ENCODE data around the gene UBE2O. TPM values are rescaled to one million over a fixed set of nuclear protein-coding genes. Genes with fewer than 3 reads are reported as not detected.

The UBE2O gene
- total RNA-seq, 2 donors from 2014 or later: 19.5 to 21.8 TPM

GRCh38 chr17:76381633-76382350, 71.2 kb downstream of the UBE2O start:
- no peak for DNase-seq (ENCODE audit: low spot score)
- Histone ChIP-seq H3K36me3 (no peaks in the 10 kb centered on the region), H3K4me3 (no peak overlapping the region), H3K27ac (peak overlapping the region; percentile 87 to 94), H3K4me1 (peaks cover 0 to 38% of the 10 kb centered on the region in 2 donors), H3K27me3 (no peaks in the 10 kb centered on the region), H3K9me3 (no peaks in the 10 kb centered on the region)
- no peak for TF ChIP-seq CTCF (IDR thresholded peaks at IDR 0.05)

- Histone ChIP-seq H3K4me1 (peaks cover 0 to 39% of the 10 kb centered on the region in 2 donors), H3K9me3 (no peaks in the 10 kb centered on the region), H3K27me3 (no peaks in the 10 kb centered on the region), H3K27ac (no peak overlapping the region), H3K4me3 (no peak overlapping the region), H3K36me3 (no peaks in the 10 kb centered on the region)
- DNase-seq (ENCODE audit: low spot score): no peak
- no peak for TF ChIP-seq CTCF (IDR thresholded peaks at IDR 0.05)
These were observed 73.1 kb downstream of the UBE2O start for GRCh38 chr17:76379646-76380376.

GRCh38 chr17:76379275-76379641, 73.7 kb downstream of the UBE2O start:
- no peak overlapping the region for H3K27ac ChIP-seq
- no peak for DNase-seq (ENCODE audit: low spot score)

DNA sequence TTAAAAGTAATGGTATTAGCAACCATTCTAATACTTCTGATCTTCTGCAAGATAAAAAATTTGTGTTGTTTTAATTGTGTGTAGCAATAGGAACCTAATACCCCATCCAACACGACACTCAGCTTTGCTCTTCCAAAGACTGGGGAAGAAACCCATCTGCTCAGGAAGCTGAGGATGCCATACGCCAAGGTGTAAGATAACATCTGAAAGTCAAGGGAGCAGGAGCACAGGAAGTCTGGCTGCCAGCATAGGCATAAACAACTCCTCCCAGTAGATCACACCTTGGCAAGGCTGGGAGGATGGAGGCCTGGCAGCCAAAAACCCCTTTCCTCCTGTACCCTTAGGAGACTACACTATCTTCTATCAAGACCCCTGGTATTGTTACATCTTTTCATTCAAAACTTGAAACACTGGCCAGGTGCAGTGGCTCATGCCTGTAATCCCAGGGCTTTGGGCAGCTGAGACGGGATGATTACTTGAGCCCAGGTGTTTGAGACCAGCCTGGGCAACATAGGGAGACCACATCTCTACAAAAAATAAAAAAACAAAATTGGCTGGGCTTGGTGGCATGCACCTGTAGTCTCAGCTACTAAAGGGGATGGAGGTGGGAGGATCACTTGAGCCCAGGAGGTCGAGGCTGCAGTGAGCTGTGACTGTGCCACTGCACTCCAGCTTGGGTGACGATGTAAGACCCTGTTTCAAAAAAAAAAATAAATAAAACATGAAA, 74.2 kb downstream of the UBE2O start:
- H3K9me3 ChIP-seq: no peaks in the 10 kb centered on the region
- H3K4me1 ChIP-seq: peaks cover 0 to 36% of the 10 kb centered on the region in 2 donors
- no peak for TF ChIP-seq CTCF (IDR thresholded peaks at IDR 0.05)
- no peaks in the 10 kb centered on the region for H3K36me3 ChIP-seq
- H3K4me3 ChIP-seq: no peak overlapping the region
- DNase-seq (ENCODE audit: low spot score): no peak
- no peak overlapping the region for H3K27ac ChIP-seq
- H3K27me3 ChIP-seq: no peaks in the 10 kb centered on the region

More at GRCh38 chr17:76379275-76379641, 73.7 kb downstream of the UBE2O start:
- no peaks in the 10 kb centered on the region for H3K27me3 ChIP-seq
- H3K36me3 ChIP-seq: no peaks in the 10 kb centered on the region
- TF ChIP-seq CTCF (IDR thresholded peaks at IDR 0.05): no peak
- peaks cover 0 to 36% of the 10 kb centered on the region in 2 donors for H3K4me1 ChIP-seq
- no peaks in the 10 kb centered on the region for H3K9me3 ChIP-seq
- no peak overlapping the region for H3K4me3 ChIP-seq

GRCh38 chr17:76376318-76377133, 76.4 kb downstream of the UBE2O start:
- no peaks in the 10 kb centered on the region for H3K36me3 ChIP-seq
- no peak overlapping the region for H3K27ac ChIP-seq
- peaks cover 0 to 20% of the 10 kb centered on the region in 2 donors for H3K4me1 ChIP-seq
- no peak overlapping the region for H3K4me3 ChIP-seq
- H3K9me3 ChIP-seq: no peaks in the 10 kb centered on the region
- no peak for DNase-seq (ENCODE audit: low spot score)
- TF ChIP-seq CTCF (IDR thresholded peaks at IDR 0.05): no peak
- no peaks in the 10 kb centered on the region for H3K27me3 ChIP-seq
